Neuronal stem cell (in vitro differentiated cells): Measurements from ENCODE around the gene DENND2A.
"Not testable (repeated sequence)": the region's sequence is repeated elsewhere in the genome, so short reads cannot be mapped to it uniquely, and the experiment has no call there.

Experiments
- DNase-seq: peaks from one replicate; pipeline ENCODE4 v3.0.0-alpha.2; 2013; ENCODE audit warnings: low spot score
- H2AFZ ChIP-seq: one replicate; pipeline ENCODE4 v1.6.1; 2013; ENCODE audit warnings: mild to moderate bottlenecking, low read length, inconsistent platforms
- H2AK5ac ChIP-seq: 2 replicates; pipeline ENCODE4 v1.6.1; 2013; ENCODE audit warnings: low read depth, mild to moderate bottlenecking, inconsistent platforms, low read length, moderate library complexity, mixed read lengths
- H2BK120ac ChIP-seq: 2 replicates; pipeline ENCODE4 v1.6.1; 2013; ENCODE audit warnings: low read depth, mild to moderate bottlenecking, inconsistent platforms, low read length, moderate library complexity, mixed read lengths
- H2BK12ac ChIP-seq: one replicate; pipeline ENCODE4 v1.6.1; 2013; ENCODE audit warnings: low read length, inconsistent platforms
- H2BK15ac ChIP-seq: 2 replicates; pipeline ENCODE4 v1.6.1; 2013; ENCODE audit warnings: mild to moderate bottlenecking, low read length, inconsistent platforms, mixed read lengths
- H2BK5ac ChIP-seq: one replicate; pipeline ENCODE4 v1.6.1; 2013; ENCODE audit warnings: inconsistent platforms, mild to moderate bottlenecking, low read length, moderate library complexity
- H3K14ac ChIP-seq: one replicate; pipeline ENCODE4 v1.6.1; 2013; ENCODE audit warnings: low read length, inconsistent platforms
- H3K18ac ChIP-seq: 2 replicates; pipeline ENCODE4 v1.6.1; 2013; ENCODE audit warnings: low read length, inconsistent platforms
- H3K23ac ChIP-seq: 2 replicates; pipeline ENCODE4 v1.6.1; 2013; ENCODE audit warnings: low read depth, mild to moderate bottlenecking, mixed read lengths, low read length, inconsistent platforms; ENCODE audit not compliant: poor library complexity
- H3K27ac ChIP-seq: replicated peaks from 3 replicates; pipeline ENCODE4 v1.5.1; 2013; ENCODE audit warnings: low read length, inconsistent platforms
- H3K27me3 ChIP-seq, 3 experiments: 2 replicates each; pipeline ENCODE4 v1.6.1; 2013; ENCODE audit warnings: low read length in 3 of 3, mild to moderate bottlenecking in 2 of 3, inconsistent platforms in 1 of 3, low read depth in 1 of 3, mixed read lengths in 1 of 3, moderate library complexity in 1 of 3; ENCODE audit not compliant: control insufficient read depth in 3 of 3, insufficient read depth in 3 of 3
- H3K36me3 ChIP-seq, 2 donors: replicated peaks in 1 of 2; 2 replicates each; pipeline ENCODE4 v1.6.1; 2013; ENCODE audit warnings: low read length in 2 of 2; ENCODE audit not compliant: control insufficient read depth in 2 of 2, insufficient read depth in 2 of 2
- H3K4ac ChIP-seq: 2 replicates; pipeline ENCODE4 v1.6.1; 2013; ENCODE audit warnings: inconsistent platforms, mild to moderate bottlenecking, low read length, moderate library complexity
- H3K4me1 ChIP-seq, 2 donors: 1 replicate in 1 of 2; 2 replicates in 1 of 2; pipeline ENCODE4 v1.6.1; 2013; ENCODE audit warnings: low read length in 2 of 2, low read depth in 1 of 2; ENCODE audit not compliant: control insufficient read depth in 2 of 2, insufficient read depth in 1 of 2
- H3K4me2 ChIP-seq: one replicate; pipeline ENCODE4 v1.6.1; 2013; ENCODE audit warnings: mild to moderate bottlenecking, low read length, inconsistent platforms; ENCODE audit not compliant: insufficient read depth, poor library complexity, severe bottlenecking
- H3K4me3 ChIP-seq, 2 donors: 2 replicates each; pipeline ENCODE4 v1.5.1; 2013; ENCODE audit warnings: low read length in 2 of 2, mild to moderate bottlenecking in 2 of 2, inconsistent platforms in 1 of 2, moderate library complexity in 1 of 2
- H3K79me1 ChIP-seq: one replicate; pipeline ENCODE4 v1.6.1; 2013; ENCODE audit warnings: low read depth, mild to moderate bottlenecking, inconsistent platforms, low read length, moderate library complexity
- H3K9ac ChIP-seq: one replicate; pipeline ENCODE4 v1.6.1; 2013; ENCODE audit warnings: mild to moderate bottlenecking, low read depth, low read length, inconsistent platforms; ENCODE audit not compliant: poor library complexity
- H3K9me3 ChIP-seq, 2 donors: replicated peaks in 1 of 2; 2 replicates each; pipeline versions ENCODE3 to v1.6.1; 2013; ENCODE audit warnings: low read length in 2 of 2, mild to moderate bottlenecking in 2 of 2, inconsistent platforms in 1 of 2, low read depth in 1 of 2, mixed read lengths in 1 of 2, moderate library complexity in 1 of 2; ENCODE audit not compliant: control insufficient read depth in 2 of 2, insufficient read depth in 1 of 2
- H4K8ac ChIP-seq: one replicate; pipeline ENCODE4 v1.6.1; 2013; ENCODE audit warnings: low read depth, mild to moderate bottlenecking, inconsistent platforms, low read length, moderate library complexity
- H4K91ac ChIP-seq: one replicate; pipeline ENCODE4 v1.6.1; 2013; ENCODE audit warnings: low read length, low read depth, mild to moderate bottlenecking, inconsistent platforms; ENCODE audit not compliant: poor library complexity
- WGBS, 2 donors: extraction: QIAGEN DNeasy Blood & Tissue Kit; methylation state at CpG; one replicate each; pipeline ENCODE4 v1.1.7; 2013; ENCODE audit warnings: missing lambda C conversion rate in 2 of 2, mixed read lengths in 1 of 2; ENCODE audit not compliant: insufficient read length in 2 of 2, insufficient replicate concordance in 1 of 2; ENCODE audit errors: extremely low coverage in 2 of 2; 5-methylcytosine and 5-hydroxymethylcytosine counted together

DENND2A gene

GRCh38 chr7:140507556-140507955 lies 133.1 kb downstream of the DENND2A start:
- not testable (repeated sequence) for H4K91ac ChIP-seq, H3K9ac ChIP-seq, H3K14ac ChIP-seq, H3K27ac ChIP-seq, H3K4me3 ChIP-seq, H2BK12ac ChIP-seq, H3K9me3 ChIP-seq, H2BK5ac ChIP-seq, DNase-seq, H3K27me3 ChIP-seq, H2BK15ac ChIP-seq, H3K36me3 ChIP-seq, H4K8ac ChIP-seq, H3K79me1 ChIP-seq, H3K4me2 ChIP-seq, H2BK120ac ChIP-seq, H3K23ac ChIP-seq, H3K18ac ChIP-seq, H2AK5ac ChIP-seq, H3K4me1 ChIP-seq, H3K4ac ChIP-seq
- no CpG with 5 or more reads among the region's 6 CpGs for WGBS, 2 donors
- H2AFZ ChIP-seq, result peak overlapping the region; percentile 61

GRCh38 chr7:140506788-140507464 lies 133.7 kb downstream of the DENND2A start:
- H2BK12ac ChIP-seq, result peak overlapping the region; percentile 8
- H3K79me1 ChIP-seq, result no peaks in the 10 kb centered on the region
- no peak overlapping the region for H3K4ac ChIP-seq
- H2BK5ac ChIP-seq, result no peak overlapping the region
- H3K27ac ChIP-seq, result no peak overlapping the region
- no peak overlapping the region for H3K4me2 ChIP-seq
- peak overlapping the region; percentile 60 for H3K18ac ChIP-seq
- H3K23ac ChIP-seq, result no peak overlapping the region
- H3K9ac ChIP-seq, result no peak overlapping the region
- H3K14ac ChIP-seq, result peak overlapping the region; percentile 0
- DNase-seq, result no peak
- H4K91ac ChIP-seq, result no peak overlapping the region
- H2AFZ ChIP-seq, result peak overlapping the region; percentile 56
- WGBS, 2 donors, result no CpG with 5 or more reads among the region's 5 CpGs
- H3K4me3 ChIP-seq, result no peak overlapping the region
- no peak overlapping the region for H2AK5ac ChIP-seq
- no peak overlapping the region for H2BK15ac ChIP-seq
- peaks cover 8 to 9% of the 10 kb centered on the region in 2 donors for H3K4me1 ChIP-seq
- H4K8ac ChIP-seq, result no peak overlapping the region
- H3K27me3 ChIP-seq, result peaks cover 0 to 2% (median 0%) of the 10 kb centered on the region in 3 experiments
- H2BK120ac ChIP-seq, result no peak overlapping the region
- no peaks in the 10 kb centered on the region for H3K36me3 ChIP-seq
- H3K9me3 ChIP-seq, result no peaks in the 10 kb centered on the region

- H3K23ac ChIP-seq, result no peak overlapping the region
- H3K4me1 ChIP-seq, result peaks cover 7 to 8% of the 10 kb centered on the region in 2 donors
Observed at GRCh38 chr7:140501966-140502365, 138.6 kb downstream of the DENND2A start.

DNA sequence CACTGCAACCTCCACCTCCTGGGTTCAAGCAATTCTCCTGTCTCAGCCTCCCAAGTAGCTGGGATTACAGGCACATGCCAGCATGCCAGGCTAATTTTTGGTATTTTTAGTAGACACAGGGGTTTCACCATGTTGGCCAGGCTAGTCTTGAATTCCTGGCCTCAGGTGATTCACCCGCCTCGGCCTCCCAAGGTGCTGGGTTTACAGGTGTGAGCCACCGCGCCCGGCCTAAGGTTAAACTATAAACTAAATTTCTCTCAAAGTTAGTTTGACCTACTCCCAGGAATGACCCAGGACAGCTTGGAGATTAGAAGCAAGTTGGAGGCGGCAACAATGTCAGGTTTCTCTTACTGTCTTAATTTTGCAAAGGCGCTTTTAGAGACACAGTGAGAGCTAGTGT lies 142.8 kb downstream of the DENND2A start:
- H3K27me3 ChIP-seq, H3K4me1 ChIP-seq, H3K4me2 ChIP-seq, H3K4ac ChIP-seq, H4K8ac ChIP-seq, H2AK5ac ChIP-seq, DNase-seq, H2BK12ac ChIP-seq, H3K27ac ChIP-seq, H3K4me3 ChIP-seq, H3K36me3 ChIP-seq, H2AFZ ChIP-seq, H3K9me3 ChIP-seq, H3K79me1 ChIP-seq, H3K23ac ChIP-seq, H2BK15ac ChIP-seq, H2BK5ac ChIP-seq, H3K14ac ChIP-seq, H3K9ac ChIP-seq, H3K18ac ChIP-seq, H2BK120ac ChIP-seq, H4K91ac ChIP-seq: not testable (repeated sequence)
- no CpG with 5 or more reads among the region's 7 CpGs for WGBS, 2 donors

More at GRCh38 chr7:140501966-140502365, 138.6 kb downstream of the DENND2A start:
- H2AFZ ChIP-seq, result no peak overlapping the region
- H2BK15ac ChIP-seq, result no peak overlapping the region
- H4K8ac ChIP-seq, result no peak overlapping the region
- H3K18ac ChIP-seq, result no peak overlapping the region
- H3K27ac ChIP-seq, result no peak overlapping the region
- DNase-seq, result no peak
- H3K4me2 ChIP-seq, result no peak overlapping the region
- no peaks in the 10 kb centered on the region for H3K79me1 ChIP-seq
- H2BK12ac ChIP-seq, result no peak overlapping the region
- no peak overlapping the region for H4K91ac ChIP-seq
- H2AK5ac ChIP-seq, result no peak overlapping the region
- no peak overlapping the region for H2BK5ac ChIP-seq
- H3K27me3 ChIP-seq, result peaks cover 0 to 2% (median 0%) of the 10 kb centered on the region in 3 experiments
- H2BK120ac ChIP-seq, result no peak overlapping the region
- H3K4me3 ChIP-seq, result no peak overlapping the region
- H3K9ac ChIP-seq, result no peak overlapping the region
- H3K14ac ChIP-seq, result no peak overlapping the region
- no peaks in the 10 kb centered on the region for H3K9me3 ChIP-seq
- no peaks in the 10 kb centered on the region for H3K36me3 ChIP-seq
- whole genome bisulfite sequencing, 2 donors, result no CpG with 5 or more reads among the region's 5 CpGs
- no peak overlapping the region for H3K4ac ChIP-seq
